AG04450 (cell line): Measurements from ENCODE around the gene BCAP29. TPM values are rescaled to one million over a fixed set of nuclear protein-coding genes. Genes with fewer than 3 reads are reported as not detected.

Experiments used
- CTCF ChIA-PET: fragments of 300-600, 350-600 bp; formaldehyde crosslinking; extraction: SDS; loops from one replicate; lab custom pipeline; 2022; ENCODE audit warnings: antibody characterized with exemption, inconsistent platforms; lab: Charles Lee
- POLR2A ChIA-PET: fragments of 350-600 bp; formaldehyde crosslinking; extraction: SDS; loops from one replicate; lab custom pipeline; 2021; ENCODE audit warnings: antibody characterized with exemption, inconsistent platforms; lab: Yijun Ruan, JAX
- DNase-seq: peaks from one replicate; pipeline ENCODE4 v3.0.0-alpha.2; 2011; ENCODE audit warnings: low read depth, low spot score
- H3K27ac ChIP-seq: one replicate; pipeline ENCODE4 v1.5.1; 2012; ENCODE audit warnings: low read depth, low read length, control low read depth
- H3K27me3 ChIP-seq: one replicate; pipeline ENCODE4 v1.6.0; 2012; ENCODE audit warnings: low read length; ENCODE audit not compliant: control insufficient read depth, insufficient read depth
- H3K4me3 ChIP-seq: 2 replicates; pipeline ENCODE4 v1.5.1; 2011; ENCODE audit warnings: mild to moderate bottlenecking, low read depth, low read length, control low read depth
- H3K9me3 ChIP-seq: 2 replicates; pipeline ENCODE4 v1.5.1; 2012; ENCODE audit warnings: low read length; ENCODE audit not compliant: control insufficient read depth, insufficient read depth
- polyA plus RNA-seq: library from polyadenylated mRNA; depleted of rRNA; stranded (reverse); fragments of >200 nt; gene quantifications from 2 replicates; pipeline ENCODE4 v1.2.3, GENCODE V29; 2011
- TF ChIP-seq, protein P1 (sequence below): IDR thresholded peaks from 2 replicates; pipeline ENCODE4 v1.5.1; 2011; ENCODE audit warnings: low read depth, low read length, control low read depth, inconsistent platforms

Gene BCAP29
- polyA plus RNA-seq, 1 experiment = 56.9 TPM

DNA sequence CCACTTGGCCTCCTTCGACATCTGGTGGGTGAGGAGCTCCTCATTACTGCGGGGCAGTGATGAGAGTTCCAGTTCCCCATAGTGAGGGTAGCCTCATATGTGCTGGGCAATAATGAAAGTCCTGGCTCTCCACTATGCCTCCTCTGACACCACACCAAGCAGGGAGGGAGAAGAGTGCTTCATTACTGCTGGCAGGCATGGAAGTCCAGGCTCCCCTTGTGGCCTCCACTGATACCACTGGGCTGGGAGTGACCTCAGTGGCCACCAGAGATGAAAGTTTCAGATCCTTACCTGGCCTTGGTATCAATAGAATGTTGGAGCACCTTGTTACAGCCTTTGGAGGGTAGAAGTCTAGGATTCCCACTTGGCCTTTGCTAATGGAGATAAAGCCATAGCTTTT is 9.7 kb upstream of the BCAP29 start:
- POLR2A ChIA-PET = no interaction called here

DNA sequence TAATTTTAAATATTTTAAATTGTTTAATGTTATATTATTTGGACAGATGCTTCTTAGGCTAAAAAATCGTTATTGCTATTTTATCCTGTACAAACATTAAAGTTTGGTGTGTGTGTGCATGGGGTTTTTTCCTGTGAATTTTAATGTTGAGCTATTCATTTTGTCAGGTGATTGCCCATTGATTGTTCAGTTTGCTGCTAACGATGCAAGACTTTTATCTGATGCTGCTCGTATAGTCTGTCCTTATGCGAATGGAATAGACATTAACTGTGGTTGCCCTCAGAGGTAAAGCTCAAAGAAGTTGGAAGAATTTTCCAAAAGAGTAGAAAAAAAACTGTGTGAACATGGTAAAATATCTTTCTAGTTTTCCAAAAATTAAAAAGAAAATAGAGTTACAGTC is 6.5 kb upstream of the BCAP29 start:
- Histone ChIP-seq H3K4me3 (no peak overlapping the region), H3K27ac (no peak overlapping the region), H3K27me3 (no peaks in the 10 kb centered on the region), H3K9me3 (no peaks in the 10 kb centered on the region)
- POLR2A ChIA-PET = no interaction called here
- DNase-seq = no peak
- CTCF ChIA-PET = interaction anchor here (0.6 kb wide), 1 partner anchor 404 kb away, joined by 7 read pairs; no protein-coding TSS in a partner anchor
- TF ChIP-seq, protein P1, sequence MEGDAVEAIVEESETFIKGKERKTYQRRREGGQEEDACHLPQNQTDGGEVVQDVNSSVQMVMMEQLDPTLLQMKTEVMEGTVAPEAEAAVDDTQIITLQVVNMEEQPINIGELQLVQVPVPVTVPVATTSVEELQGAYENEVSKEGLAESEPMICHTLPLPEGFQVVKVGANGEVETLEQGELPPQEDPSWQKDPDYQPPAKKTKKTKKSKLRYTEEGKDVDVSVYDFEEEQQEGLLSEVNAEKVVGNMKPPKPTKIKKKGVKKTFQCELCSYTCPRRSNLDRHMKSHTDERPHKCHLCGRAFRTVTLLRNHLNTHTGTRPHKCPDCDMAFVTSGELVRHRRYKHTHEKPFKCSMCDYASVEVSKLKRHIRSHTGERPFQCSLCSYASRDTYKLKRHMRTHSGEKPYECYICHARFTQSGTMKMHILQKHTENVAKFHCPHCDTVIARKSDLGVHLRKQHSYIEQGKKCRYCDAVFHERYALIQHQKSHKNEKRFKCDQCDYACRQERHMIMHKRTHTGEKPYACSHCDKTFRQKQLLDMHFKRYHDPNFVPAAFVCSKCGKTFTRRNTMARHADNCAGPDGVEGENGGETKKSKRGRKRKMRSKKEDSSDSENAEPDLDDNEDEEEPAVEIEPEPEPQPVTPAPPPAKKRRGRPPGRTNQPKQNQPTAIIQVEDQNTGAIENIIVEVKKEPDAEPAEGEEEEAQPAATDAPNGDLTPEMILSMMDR = no peak

More for the DNA sequence above, 9.7 kb upstream of the BCAP29 start:
- TF ChIP-seq, protein P1 = no peak
- Histone ChIP-seq H3K27ac (no peak overlapping the region), H3K4me3 (no peak overlapping the region), H3K27me3 (no peaks in the 10 kb centered on the region), H3K9me3 (no peaks in the 10 kb centered on the region)
- CTCF ChIA-PET = no interaction called here
- DNase-seq = no peak

DNA sequence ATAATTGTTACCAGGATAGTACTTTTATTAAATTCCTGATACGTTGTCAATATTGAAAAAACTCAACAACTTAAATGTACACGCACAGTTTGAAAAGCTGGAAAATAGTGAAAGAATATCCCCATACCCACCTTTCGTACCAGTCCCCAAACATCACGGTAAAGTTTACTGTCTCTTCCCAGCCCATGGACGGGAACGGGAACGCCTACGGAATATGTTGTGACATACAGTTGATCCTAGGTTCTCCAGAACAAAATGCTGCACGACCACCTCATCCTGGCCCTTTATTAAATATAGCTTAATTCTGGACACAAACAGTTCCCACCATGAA is 527 bp upstream of the BCAP29 start:
- CTCF ChIA-PET = interaction anchor here (1.0 kb wide), 3 partner anchors 117 to 918 kb away, joined by 3 read pairs; no protein-coding TSS in a partner anchor
- Histone ChIP-seq H3K27ac (peak overlapping the region; percentile 40), H3K9me3 (no peaks in the 10 kb centered on the region), H3K27me3 (no peaks in the 10 kb centered on the region), H3K4me3 (peak overlapping the region; percentile 80)
- TF ChIP-seq, protein P1 = no peak
- no peak for DNase-seq
- POLR2A ChIA-PET = interaction anchor here (0.5 to 0.7 kb wide), 4 partner anchors 16 to 114 kb away, joined by 4 to 6 read pairs (median 5); no protein-coding TSS in a partner anchor

DNA sequence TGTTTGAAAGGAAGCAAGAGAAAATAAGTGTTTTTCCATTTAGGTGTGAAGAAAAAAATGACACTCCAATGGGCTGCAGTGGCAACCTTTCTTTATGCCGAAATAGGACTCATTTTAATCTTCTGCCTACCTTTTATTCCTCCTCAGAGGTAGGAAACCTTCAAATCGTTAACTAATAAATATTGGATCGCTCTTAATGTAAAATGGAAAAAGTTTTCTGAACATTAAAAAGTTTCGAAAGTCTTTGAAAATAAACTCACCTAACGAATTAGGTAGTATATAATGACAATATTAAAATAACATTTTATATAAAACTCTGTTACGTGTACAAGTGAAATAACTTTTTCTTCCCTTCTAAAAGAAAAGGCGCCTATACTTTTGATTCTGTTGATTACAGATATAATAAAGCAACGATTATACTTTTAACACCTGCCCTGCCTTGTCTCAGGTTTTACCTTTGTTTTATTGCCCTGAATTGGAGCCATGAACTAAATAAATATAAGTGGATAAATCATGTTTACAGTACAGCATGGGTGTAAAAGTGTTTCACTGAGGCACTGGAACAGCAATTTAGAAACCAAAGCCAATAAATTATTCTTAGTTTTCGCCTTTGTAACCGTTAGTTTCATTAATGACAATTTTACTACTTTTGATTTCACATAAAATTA is 804 bp downstream of the BCAP29 start:
- ChIA-PET CTCF (no interaction called here), POLR2A (interaction anchor here (0.9 kb wide), 1 partner anchor 12 kb away, joined by 3 read pairs; no protein-coding TSS in a partner anchor)
- H3K4me3 ChIP-seq = peak overlapping the region; percentile 80
- H3K27ac ChIP-seq = no peak overlapping the region
- H3K9me3 ChIP-seq = no peaks in the 10 kb centered on the region
- no peak for DNase-seq
- no peaks in the 10 kb centered on the region for H3K27me3 ChIP-seq
- TF ChIP-seq, protein P1 = no peak

DNA sequence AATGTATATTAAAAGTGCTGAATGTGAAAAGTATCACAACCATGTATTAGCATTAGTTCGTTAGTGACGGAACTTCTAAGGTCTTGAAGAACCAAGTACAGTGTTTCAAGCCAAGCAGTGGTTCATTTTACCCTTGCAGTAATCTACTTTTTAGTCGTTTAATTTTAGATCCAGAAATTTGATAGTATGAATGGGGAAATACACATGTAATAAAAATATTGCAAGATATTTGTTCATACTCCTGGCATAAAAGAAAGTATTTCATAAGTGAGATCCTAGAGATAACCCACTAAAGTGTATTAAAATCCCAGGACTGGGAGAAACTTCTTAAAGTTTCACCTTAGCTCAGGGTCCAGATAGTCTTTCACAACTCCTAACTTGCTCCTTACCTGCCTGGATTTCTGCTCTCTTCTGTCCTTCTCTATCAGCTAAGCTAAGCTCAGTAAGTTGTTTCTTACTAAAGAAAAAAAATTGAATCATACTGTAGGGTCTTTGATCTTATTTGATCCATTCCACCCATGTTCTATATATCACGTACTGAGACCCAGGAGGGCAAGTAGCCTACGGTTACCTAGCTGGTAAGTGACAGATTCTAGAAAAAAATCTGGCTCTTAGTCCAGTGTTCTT is 1.5 kb downstream of the BCAP29 start:
- DNase-seq = no peak
- no peaks in the 10 kb centered on the region for H3K9me3 ChIP-seq
- no peak overlapping the region for H3K27ac ChIP-seq
- no peak overlapping the region; the same call in 1 of the 2 replicates for H3K4me3 ChIP-seq
- ChIA-PET POLR2A (no interaction called here), CTCF (no interaction called here)
- no peaks in the 10 kb centered on the region for H3K27me3 ChIP-seq
- TF ChIP-seq, protein P1 = no peak
